Adipocyte (in vitro differentiated cells): ENCODE results near the gene TMEM134.
"Not testable (repeated sequence)": the region's sequence is repeated elsewhere in the genome, so short reads cannot be mapped to it uniquely, and the experiment has no call there.

Source experiments
- DNase-seq: peaks from one replicate; pipeline ENCODE4 v3.0.0-alpha.2; 2015; ENCODE audit warnings: low read depth
- H3K27me3 ChIP-seq: replicated peaks from 2 replicates; pipeline ENCODE4 v1.7.0; 2013; ENCODE audit warnings: mild to moderate bottlenecking, low read length, moderate library complexity; ENCODE audit not compliant: control insufficient read depth, insufficient read depth
- H3K36me3 ChIP-seq: 2 replicates; pipeline ENCODE4 v1.7.0; 2013; ENCODE audit warnings: low read length, mild to moderate bottlenecking, moderate library complexity; ENCODE audit not compliant: control insufficient read depth, insufficient read depth, severe bottlenecking
- H3K4me1 ChIP-seq: 2 replicates; pipeline ENCODE4 v1.7.0; 2013; ENCODE audit warnings: mild to moderate bottlenecking, low read length, moderate library complexity; ENCODE audit not compliant: control insufficient read depth, insufficient read depth
- H3K4me3 ChIP-seq: 2 replicates; pipeline ENCODE4 v1.7.0; 2013; ENCODE audit warnings: mild to moderate bottlenecking, low read length, moderate library complexity
- H3K9ac ChIP-seq: 2 replicates; pipeline ENCODE4 v1.7.0; 2013; ENCODE audit warnings: mild to moderate bottlenecking, low read length, moderate library complexity
- H3K9me3 ChIP-seq: 2 replicates; pipeline ENCODE4 v1.7.0; 2013; ENCODE audit warnings: mild to moderate bottlenecking, low read length, moderate library complexity; ENCODE audit not compliant: control insufficient read depth

Gene TMEM134

GRCh38 chr11:67477344-67478050, 8.4 kb upstream of the TMEM134 start:
- not testable (repeated sequence) for H3K4me1 ChIP-seq, DNase-seq, H3K9me3 ChIP-seq, H3K36me3 ChIP-seq, H3K27me3 ChIP-seq, H3K4me3 ChIP-seq, H3K9ac ChIP-seq

GRCh38 chr11:67476692-67477091, 7.6 kb upstream of the TMEM134 start:
- not testable (repeated sequence) for H3K4me3 ChIP-seq, H3K27me3 ChIP-seq, H3K4me1 ChIP-seq, H3K9me3 ChIP-seq, H3K36me3 ChIP-seq, H3K9ac ChIP-seq, DNase-seq

- H3K27me3 ChIP-seq = no peaks in the 10 kb centered on the region
- H3K9ac ChIP-seq = no peak overlapping the region
- no peaks in the 10 kb centered on the region for H3K9me3 ChIP-seq
- H3K36me3 ChIP-seq = no peaks in the 10 kb centered on the region
- H3K4me3 ChIP-seq = no peak overlapping the region
- H3K4me1 ChIP-seq = peaks cover 7% of the 10 kb centered on the region
- DNase-seq = no peak
These were observed 3.8 kb upstream of the TMEM134 start for GRCh38 chr11:67472882-67473281.

GRCh38 chr11:67470337-67471002, 1.4 kb upstream of the TMEM134 start:
- H3K27me3 ChIP-seq = no peaks in the 10 kb centered on the region
- DNase-seq = no peak
- no peak overlapping the region for H3K4me3 ChIP-seq
- peaks cover 10% of the 10 kb centered on the region for H3K4me1 ChIP-seq
- H3K36me3 ChIP-seq = no peaks in the 10 kb centered on the region
- no peak overlapping the region for H3K9ac ChIP-seq
- no peaks in the 10 kb centered on the region for H3K9me3 ChIP-seq

GRCh38 chr11:67469508-67469811, 409 bp upstream of the TMEM134 start:
- Histone ChIP-seq H3K4me3 (peak overlapping the region; percentile 83), H3K4me1 (peaks cover 10% of the 10 kb centered on the region), H3K9ac (peak overlapping the region; percentile 88), H3K9me3 (no peaks in the 10 kb centered on the region), H3K36me3 (no peaks in the 10 kb centered on the region), H3K27me3 (no peaks in the 10 kb centered on the region)
- DNase-seq = no peak

- no peak for DNase-seq
- Histone ChIP-seq H3K9me3 (no peaks in the 10 kb centered on the region), H3K4me3 (peak overlapping the region; percentile 89), H3K27me3 (no peaks in the 10 kb centered on the region), H3K9ac (peak overlapping the region; percentile 90), H3K4me1 (peaks cover 10% of the 10 kb centered on the region), H3K36me3 (no peaks in the 10 kb centered on the region)
These were observed 644 bp downstream of the TMEM134 start for GRCh38 chr11:67468456-67468758.

GRCh38 chr11:67468056-67468455, 995 bp downstream of the TMEM134 start:
- Histone ChIP-seq H3K36me3 (no peaks in the 10 kb centered on the region), H3K4me3 (peak overlapping the region; percentile 89), H3K4me1 (peaks cover 10% of the 10 kb centered on the region), H3K27me3 (no peaks in the 10 kb centered on the region), H3K9ac (peak overlapping the region; percentile 90), H3K9me3 (no peaks in the 10 kb centered on the region)
- DNase-seq = peak; percentile 14

- no peaks in the 10 kb centered on the region for H3K27me3 ChIP-seq
- DNase-seq = no peak
These were observed 1.9 kb downstream of the TMEM134 start for GRCh38 chr11:67466962-67467771.

GRCh38 chr11:67466367-67466766, 2.7 kb downstream of the TMEM134 start:
- Histone ChIP-seq H3K27me3 (no peaks in the 10 kb centered on the region), H3K4me3 (no peak overlapping the region), H3K9me3 (no peaks in the 10 kb centered on the region), H3K36me3 (no peaks in the 10 kb centered on the region), H3K4me1 (peaks cover 10% of the 10 kb centered on the region), H3K9ac (no peak overlapping the region)
- no peak for DNase-seq

More at GRCh38 chr11:67466962-67467771, 1.9 kb downstream of the TMEM134 start:
- Histone ChIP-seq H3K9me3 (no peaks in the 10 kb centered on the region), H3K4me3 (no peak overlapping the region), H3K36me3 (no peaks in the 10 kb centered on the region), H3K9ac (peak overlapping the region; percentile 90), H3K4me1 (peaks cover 10% of the 10 kb centered on the region)

GRCh38 chr11:67465530-67465929, 3.5 kb downstream of the TMEM134 start:
- H3K36me3 ChIP-seq, H3K9me3 ChIP-seq, H3K9ac ChIP-seq, H3K27me3 ChIP-seq, DNase-seq, H3K4me1 ChIP-seq, H3K4me3 ChIP-seq: not testable (repeated sequence)

- H3K4me3 ChIP-seq = peak overlapping the region; percentile 66
- H3K9me3 ChIP-seq = no peaks in the 10 kb centered on the region
- peak overlapping the region; percentile 58 for H3K9ac ChIP-seq
- H3K4me1 ChIP-seq = peaks cover 10% of the 10 kb centered on the region
- H3K27me3 ChIP-seq = no peaks in the 10 kb centered on the region
- no peaks in the 10 kb centered on the region for H3K36me3 ChIP-seq
- no peak for DNase-seq
These were observed 3.9 kb downstream of the TMEM134 start for GRCh38 chr11:67465189-67465510.
